ENCODE results near the gene MILR1.
"Not testable (repeated sequence)": the region's sequence is repeated elsewhere in the genome, so short reads cannot be mapped to it uniquely, and the experiment has no call there.

The MILR1 gene

DNA sequence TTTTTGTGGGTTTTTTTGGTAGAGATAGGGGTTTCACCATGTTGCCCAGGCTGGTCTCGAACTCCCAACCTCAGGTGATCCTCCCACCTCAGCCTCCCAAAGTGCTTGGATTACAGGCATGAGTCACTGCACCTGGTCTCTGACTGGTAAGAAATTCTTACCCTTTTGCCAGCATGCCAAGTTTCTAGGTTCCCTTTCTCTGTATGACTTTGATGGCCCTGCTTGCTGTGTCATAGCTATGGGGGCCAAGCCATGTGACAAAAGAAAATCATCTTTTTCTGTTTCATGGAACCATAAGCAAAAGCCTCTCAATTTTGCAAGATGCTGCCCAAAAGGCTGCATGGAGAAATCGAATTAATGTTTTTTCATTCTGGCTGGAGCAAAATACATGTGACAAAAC lies 18.9 kb upstream of the MILR1 start:
- DNase-seq = not testable (repeated sequence)

GRCh38 chr17:64431534-64431933 lies 17.4 kb upstream of the MILR1 start:
- DNase-seq = no peak

DNA sequence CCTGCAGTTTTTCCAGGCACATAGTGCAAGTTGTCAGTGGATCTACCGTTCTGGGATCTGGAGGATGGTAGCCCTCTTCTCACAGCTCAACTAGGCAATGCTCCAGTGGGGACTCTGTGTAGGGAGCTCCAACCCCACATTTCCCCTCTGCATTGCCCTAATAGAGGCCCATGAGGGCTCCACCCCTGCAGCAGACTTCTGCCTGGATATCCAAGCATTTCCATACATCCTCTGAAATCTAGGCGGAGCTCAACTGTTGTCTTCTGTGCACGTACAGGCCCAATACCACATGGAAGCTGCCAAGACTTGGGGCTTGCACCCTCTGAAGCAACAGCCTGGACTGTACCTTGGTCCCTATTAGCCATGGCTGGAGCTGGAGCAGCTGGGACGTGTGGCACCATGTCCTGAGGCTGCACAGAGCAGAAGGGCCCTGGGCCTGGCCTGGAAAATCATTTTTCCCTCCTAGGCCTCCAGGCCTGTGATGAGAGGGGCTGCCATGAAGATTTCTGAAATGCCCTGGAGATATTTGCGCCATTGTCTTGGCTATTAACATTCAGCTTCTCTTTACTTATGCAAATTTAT lies 10.9 kb upstream of the MILR1 start:
- DNase-seq = no peak

- not testable (repeated sequence) for DNase-seq
These were observed 9.4 kb upstream of the MILR1 start for GRCh38 chr17:64439521-64439920.

- no peak for DNase-seq
These were observed 9.0 kb upstream of the MILR1 start for GRCh38 chr17:64439956-64440355.

DNA sequence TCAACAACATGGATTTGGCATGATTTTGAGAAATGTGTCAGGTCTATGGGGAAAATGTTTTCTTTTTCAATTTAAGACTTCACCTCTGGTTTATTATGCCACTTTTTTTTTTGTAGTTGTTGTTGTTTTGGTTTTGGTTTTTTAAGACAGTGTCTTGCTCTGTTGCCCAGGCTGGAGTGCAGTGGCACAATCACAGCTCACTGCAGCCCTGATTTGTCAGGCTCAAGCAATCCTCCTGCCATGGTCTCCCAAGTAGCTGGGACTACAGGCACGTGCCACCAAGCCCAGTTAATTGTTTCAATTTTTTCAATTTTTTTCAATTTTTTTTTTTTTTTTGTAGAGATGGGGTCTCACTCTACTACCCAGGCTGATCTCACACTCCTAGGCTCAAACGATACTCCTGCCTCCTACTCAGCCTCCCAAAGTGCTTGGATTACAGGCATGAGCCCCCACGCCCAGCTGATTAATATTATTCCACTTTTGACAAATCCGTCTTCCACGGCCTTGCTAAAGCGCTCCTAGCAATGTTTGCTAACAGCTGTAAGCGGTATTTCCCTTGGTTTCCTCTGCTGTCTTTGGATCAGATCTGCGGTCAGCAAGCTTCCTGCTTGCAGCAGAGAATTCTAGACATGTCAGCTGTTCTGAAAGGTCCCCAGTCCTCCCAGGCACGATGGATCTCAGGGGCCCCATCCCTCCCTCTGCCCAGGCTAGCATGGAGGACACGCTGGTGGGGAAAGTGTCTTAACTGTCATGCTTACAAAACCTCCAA lies 7.0 kb upstream of the MILR1 start:
- no peak for DNase-seq

DNA sequence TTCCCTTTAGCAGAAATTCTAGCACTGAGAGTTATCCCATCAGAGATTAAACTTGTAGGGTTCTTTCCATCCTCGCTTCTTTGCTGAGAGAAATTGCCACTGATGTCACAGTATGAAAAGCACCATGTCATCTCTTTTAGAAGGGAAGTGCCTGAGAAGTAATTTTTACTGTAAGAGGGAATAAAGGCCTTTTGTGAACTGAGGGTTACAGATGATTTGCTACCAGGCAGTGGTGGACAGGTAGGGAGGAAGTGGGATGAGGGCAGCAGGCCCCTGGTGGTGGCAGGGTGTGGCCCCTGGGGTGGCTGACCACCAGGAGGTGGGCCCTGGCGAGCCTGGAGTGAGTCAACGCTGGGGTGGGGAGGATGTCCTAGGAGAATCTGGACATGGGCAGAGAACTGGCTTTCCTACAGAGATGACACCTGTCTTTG lies 6.4 kb upstream of the MILR1 start:
- DNase-seq = no peak

DNA sequence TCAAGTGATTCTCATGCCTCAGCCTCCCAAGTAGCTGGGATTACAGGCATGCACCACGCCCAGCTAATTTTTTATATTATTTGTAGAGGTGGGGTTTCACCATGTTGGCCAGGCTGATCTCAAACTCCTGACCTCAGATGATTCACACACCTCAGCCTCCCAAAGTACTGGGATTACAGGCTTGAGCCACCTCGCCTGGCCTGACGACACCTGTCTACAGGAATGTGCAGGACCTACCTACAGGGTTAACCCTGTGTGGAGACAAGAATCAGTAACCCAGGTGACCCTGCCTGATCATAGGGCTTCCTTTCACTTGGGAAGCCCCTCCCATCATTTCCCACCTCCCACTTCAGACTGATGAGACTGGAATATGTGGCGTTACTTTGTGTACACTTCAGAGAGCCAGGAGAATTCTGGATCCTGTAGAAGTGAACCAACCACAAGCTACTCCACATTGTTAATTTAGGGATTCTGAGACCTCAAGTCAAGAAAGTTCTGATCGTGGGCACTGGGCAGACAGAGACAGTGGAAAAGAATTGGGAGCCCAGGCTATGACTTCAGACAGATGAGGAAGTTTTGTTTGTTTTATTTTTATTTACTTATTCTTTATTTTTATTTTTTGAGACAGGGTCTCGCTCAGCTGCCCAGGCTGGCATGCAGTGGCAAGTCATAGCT lies 5.7 kb upstream of the MILR1 start:
- DNase-seq = no peak

DNA sequence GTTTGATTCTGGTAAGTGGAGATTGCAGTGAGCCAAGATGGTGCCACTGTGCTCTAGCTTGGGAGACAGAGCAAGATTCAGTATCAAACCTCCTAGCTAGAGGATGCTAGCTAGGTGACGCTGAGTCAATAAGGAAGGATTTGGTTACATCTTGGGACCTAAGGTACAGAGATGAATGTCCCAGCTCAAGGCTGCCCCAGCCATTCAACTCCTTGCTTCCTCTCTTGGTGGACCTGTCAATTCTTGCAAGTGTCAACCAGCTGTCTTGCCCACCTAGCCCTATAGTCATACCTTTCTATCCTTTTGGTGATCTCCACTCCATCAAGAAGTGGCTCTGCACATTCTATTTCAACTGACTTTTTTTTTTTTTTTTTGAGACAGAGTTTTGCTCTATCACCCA lies 1.4 kb upstream of the MILR1 start:
- DNase-seq = no peak

- DNase-seq = no peak
These were observed 630 bp downstream of the MILR1 start for GRCh38 chr17:64449545-64449944.

DNA sequence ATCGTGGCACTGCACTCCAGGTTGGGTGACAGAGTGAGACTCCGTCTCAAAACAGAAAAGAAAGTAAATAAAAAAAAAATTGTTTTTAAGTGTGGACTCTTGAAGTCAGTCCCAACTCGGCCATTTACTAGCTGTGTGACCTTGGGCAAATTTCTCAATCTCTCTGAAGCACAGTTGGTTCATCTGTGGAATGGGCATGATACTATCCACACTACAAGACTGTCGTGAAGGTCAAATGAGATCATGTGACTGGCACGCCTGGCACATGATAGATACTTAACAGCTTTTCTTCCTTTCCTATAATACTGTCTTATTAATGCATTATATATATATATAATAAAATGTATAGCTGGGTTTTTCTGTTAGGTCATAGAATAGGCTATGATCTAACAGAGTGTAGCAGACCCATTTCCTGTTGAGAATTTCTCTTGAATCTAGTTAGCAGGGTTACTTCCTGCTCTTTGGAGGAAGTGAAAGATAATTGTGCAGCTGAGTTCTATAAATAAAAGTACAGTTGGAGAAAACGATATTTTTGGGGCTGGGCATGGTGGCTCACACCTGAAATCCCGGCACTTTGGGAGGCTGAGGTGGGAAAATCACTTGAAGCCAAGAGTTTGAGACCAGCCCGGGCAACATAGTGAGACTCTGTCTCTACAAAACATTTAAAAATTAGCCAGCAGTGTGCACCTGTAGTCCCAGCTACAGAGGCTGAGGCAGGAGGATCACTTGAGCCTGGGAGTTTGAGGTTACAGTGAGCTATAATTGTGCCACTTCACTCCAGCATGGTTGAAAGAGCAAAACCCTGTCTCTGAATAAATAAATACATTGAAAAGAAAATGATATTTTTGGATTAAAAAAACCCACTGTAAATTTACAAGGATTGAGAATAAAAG lies 7.3 kb downstream of the MILR1 start:
- no peak for DNase-seq

- DNase-seq = no peak
These were observed 8.2 kb downstream of the MILR1 start for GRCh38 chr17:64457156-64457555.

- DNase-seq = no peak
These were observed 9.8 kb downstream of the MILR1 start for GRCh38 chr17:64458756-64459155.

DNA sequence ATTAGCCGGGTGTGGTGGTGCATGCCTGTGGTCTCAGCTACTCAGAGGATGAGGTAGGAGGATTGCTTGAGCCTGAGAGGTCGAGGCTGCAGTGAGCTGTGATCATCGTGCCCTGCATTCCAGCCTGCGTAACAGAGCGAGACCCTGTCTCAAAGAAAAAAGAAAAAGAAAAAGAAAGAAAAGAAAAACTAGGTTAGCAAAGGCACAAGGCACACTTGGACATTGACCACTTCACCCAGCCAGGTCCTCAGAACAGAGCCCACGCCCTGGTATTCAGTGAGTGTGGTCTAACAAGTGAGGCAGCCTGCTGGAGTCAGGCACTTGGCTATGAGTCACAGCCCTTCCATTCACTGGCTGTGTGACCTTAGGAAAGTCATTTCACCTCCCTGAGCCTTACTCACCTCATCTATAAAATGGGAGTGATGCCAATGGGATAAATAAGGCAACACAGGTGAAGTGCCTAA lies 10.4 kb downstream of the MILR1 start:
- no peak for DNase-seq

GRCh38 chr17:64459818-64460217 lies 10.9 kb downstream of the MILR1 start:
- not testable (repeated sequence) for DNase-seq

- no peak for DNase-seq
These were observed 12.0 kb downstream of the MILR1 start for GRCh38 chr17:64460955-64461354.

DNA sequence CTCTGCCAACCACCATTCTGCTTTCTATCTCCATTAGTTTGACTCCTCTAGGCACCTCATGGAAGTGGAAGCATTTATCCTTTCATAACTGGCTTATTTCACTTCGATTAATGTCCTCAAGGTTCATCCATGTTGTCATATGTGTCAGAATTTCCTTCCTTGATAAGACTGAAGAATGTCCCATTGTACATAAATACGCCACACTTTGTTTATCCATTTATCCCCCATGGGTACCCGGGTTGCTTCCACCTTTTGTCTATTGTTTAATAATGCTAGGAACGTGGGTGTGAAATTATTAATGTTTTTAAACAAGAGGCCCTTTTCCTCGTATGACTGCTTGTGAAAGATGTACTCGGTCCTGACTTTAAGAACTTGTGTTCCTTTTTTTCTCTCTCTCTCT lies 12.9 kb downstream of the MILR1 start:
- DNase-seq = no peak

DNA sequence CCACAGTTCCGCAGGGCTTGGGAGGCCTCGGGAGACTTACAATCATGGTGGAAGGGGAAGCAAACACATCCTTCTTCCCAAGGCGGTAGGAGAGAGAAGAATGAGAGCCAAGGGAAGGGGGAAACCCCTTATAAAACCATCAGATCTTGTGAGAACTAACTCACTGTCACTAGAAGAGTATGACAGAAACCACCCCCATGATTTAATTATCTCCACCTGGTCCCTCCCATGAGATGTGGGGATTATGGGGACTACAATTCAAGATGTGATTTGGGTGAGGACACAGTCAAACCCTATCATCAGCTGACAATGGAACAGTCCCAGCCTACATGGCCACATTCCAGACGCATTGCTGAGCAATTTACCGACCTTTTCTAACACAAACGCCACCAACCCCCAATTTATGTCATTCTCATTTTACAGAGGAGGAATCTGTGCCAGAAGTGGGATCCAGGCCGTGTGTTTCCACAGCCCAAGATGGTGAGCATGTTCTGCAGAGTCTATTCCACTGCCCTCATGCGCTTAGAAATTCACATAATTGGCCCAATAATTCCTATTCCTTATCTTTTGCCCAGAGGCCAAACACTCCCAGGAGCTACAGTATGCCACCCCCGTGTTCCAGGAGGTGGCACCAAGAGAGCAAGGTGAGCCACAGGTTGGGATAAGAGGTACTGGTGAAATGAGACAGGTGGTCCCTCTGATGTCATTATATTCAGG lies 17.3 kb downstream of the MILR1 start:
- DNase-seq = no peak

DNA sequence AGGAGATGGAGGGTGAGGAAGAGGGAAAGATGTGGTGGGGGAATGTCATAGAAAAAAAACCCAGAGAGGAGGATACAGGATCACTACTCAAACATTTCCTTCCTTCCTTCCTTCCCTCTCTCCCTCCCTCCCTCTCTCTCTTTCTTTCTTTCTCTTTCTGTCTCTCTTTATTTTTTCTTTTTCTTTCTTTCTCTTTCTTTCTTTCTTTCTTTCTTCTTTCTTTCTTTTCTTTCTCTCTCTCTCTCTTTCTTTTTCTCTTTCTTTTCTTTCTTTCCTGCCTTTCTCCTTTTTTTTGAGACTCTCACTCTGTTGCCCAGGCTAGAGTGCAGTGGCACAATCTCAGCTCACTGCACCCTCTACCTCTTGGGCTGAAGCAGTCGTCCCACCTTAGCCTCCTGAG lies 17.9 kb downstream of the MILR1 start:
- not testable (repeated sequence) for DNase-seq

DNA sequence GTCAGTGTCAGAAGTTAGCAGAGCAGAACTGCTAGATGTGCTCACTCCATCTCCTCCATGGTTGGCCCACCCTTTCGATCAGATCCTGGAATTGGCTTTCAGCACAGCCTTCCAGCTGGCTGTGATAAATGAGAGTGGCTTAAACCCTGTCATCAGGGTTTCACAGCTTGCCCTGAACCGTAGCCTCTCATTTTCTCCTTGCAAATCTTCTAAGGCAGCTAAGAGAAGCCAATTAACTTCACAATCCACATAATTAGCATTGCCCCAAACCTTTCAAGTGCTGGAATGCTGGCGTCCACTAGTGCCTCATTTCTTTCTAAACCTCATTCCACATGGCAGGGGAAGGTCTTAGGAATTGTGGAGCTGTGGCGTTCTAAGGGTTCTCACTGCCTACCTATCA lies 21.7 kb downstream of the MILR1 start:
- DNase-seq = no peak

- no peak for DNase-seq
These were observed 22.5 kb downstream of the MILR1 start for GRCh38 chr17:64471440-64471839.

DNA sequence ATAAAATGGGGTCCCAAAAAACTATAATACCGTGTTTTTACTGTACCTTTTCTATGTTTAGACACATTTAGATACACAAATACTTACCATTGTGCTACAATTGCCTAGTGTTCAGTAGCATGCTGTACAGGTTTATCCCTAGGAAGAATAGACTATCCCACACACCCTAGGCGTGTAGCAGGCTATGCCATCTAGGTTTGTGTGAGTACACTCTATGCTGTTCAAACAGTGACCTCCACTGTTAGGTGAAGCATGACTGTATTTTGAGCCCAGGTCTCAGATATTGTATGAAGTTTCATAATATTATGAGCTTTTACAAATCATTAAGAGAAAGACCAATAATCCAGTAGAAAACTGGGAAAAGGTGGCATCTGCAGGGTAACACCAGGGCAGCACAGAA lies 23.6 kb downstream of the MILR1 start:
- no peak for DNase-seq

Measured in NCI-H1694 (cell line).